Measurements from ENCODE around the gene AFF3. TPM values are rescaled to one million over a fixed set of nuclear protein-coding genes. Genes with fewer than 3 reads are reported as not detected.

The AFF3 gene
- total and polyA plus RNA-seq, 2 of the 13 experiments (the other 11 are each of a cell fraction or from before 2014, with no cell fraction given), result not detected

DNA sequence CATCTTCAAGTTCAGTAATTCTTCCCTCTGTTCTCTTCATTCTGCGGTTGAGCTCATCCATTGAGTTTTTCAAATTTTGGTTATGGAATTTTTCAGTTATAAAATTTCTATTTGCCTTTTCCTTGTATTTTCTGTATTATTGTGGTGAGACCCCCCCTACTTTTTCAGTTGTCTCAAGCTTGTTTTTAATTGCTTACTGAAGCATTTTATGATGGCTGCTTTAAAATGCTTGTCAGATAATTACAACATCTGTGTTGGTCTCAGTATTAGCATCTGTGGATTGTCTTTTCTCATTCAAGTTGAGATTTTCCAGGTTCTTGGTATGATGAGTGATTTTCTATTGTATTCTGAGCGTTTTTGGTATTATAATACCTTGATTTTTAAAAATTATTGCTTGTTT is 531.4 kb downstream of the AFF3 start:
- Histone ChIP-seq H3K79me2 (ENCODE audit: insufficient read depth, low read length) (no peaks in the 10 kb centered on the region), H3K9ac (ENCODE audit: insufficient read depth, low read depth, low read length) (no peak overlapping the region), H2AFZ (ENCODE audit: low read length) (no peak overlapping the region), H3K36me3 (replicated peaks in 1 of 2; ENCODE audit: control insufficient read depth in 1 of 2, insufficient read depth in 2 of 2, low read length in 2 of 2) (no peaks in the 10 kb centered on the region), H3K4me2 (ENCODE audit: low read depth, low read length) (no peak overlapping the region), H3K9me3 (ENCODE audit: low read length) (no peaks in the 10 kb centered on the region), H3K4me3 (replicated peaks in 1 of 3; ENCODE audit: insufficient read depth in 1 of 3, low read depth in 2 of 3, low read length in 3 of 3) (no peak overlapping the region), H4K20me1 (ENCODE audit: insufficient read depth, low read length) (no peaks in the 10 kb centered on the region), H3K4me1 (ENCODE audit: insufficient read depth, low read length) (no peaks in the 10 kb centered on the region), H3K27me3 (ENCODE audit: control insufficient read depth in 1 of 2, insufficient read depth in 2 of 2, low read length in 2 of 2) (no peaks in the 10 kb centered on the region; a peak in 1 of 5 replicates), H3K27ac (ENCODE audit: extremely low read length, insufficient read depth, low read length) (no peak overlapping the region)
- 48% methylated on average over 2 of the region's 2 CpGs for WGBS (ENCODE audit: low lambda C conversion rate)
- intact Hi-C loops (cut with micrococcal nuclease; ENCODE audit: unreplicated experiment), result no loop called here
- in situ Hi-C loops (cut with HindIII; ENCODE audit: extremely low pct_ligation_motif_present, low pct_unique_long_range_greater_than_20kb), result loop anchor here (5.0 kb wide), 1 partner anchor 54 kb away; no protein-coding TSS in a partner anchor
- no peak for DNase-seq (ENCODE audit: low spot score)
- FAIRE-seq, result no peak
- CTCF ChIA-PET (ENCODE audit: low intra/inter-chr PET ratio, low total read pairs), result no interaction called here
- BruUV-seq (replicated peaks), result no TSS peak
- ATAC-seq, result no peak
- POLR2A ChIA-PET, result no interaction called here
- TF ChIP-seq MAFK (conservative IDR thresholded peaks at IDR 0.05 in 1 of 2, IDR thresholded peaks at IDR 0.05 in 1 of 2; ENCODE audit: low read length in 2 of 2) (peak; percentile 64 to 87), SMARCE1 (IDR thresholded peaks at IDR 0.05; ENCODE audit: borderline replicate concordance) (no peak), MAFF (IDR thresholded peaks at IDR 0.05; ENCODE audit: low read depth, low read length) (peak; percentile 74), ZNF780A (CRISPR knock-in tag; IDR thresholded peaks at IDR 0.05) (no peak), PHF21A (CRISPR knock-in tag; IDR thresholded peaks at IDR 0.05) (no peak)

DNA sequence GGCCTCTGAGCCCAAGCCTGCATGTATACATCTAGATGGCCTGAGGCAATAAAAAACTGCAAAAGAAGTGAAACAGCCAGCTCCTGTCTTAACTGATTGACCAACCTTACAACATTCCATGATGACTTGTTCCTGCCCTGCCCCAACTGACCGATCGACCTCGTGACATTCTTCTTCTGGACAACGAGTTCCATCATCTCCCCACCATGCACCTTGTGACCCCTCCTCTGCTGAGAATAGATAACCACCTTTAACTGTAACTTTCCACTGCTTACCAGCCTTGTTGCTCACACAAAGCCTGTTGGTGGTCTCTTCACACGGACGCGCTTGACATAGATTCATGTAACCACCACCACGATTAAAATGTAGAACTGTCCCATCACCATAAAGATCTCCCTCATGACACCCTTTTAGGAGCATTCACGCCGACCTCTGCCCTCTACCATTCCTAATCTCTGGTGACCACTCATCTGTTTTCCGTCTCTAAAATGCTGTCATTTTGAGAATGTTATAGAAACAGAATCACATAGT is 532.5 kb downstream of the AFF3 start:
- no peaks in the 10 kb centered on the region; a peak in 1 of 5 replicates for H3K27me3 ChIP-seq (ENCODE audit: control insufficient read depth in 1 of 2, insufficient read depth in 2 of 2, low read length in 2 of 2)
- H3K79me2 ChIP-seq (ENCODE audit: insufficient read depth, low read length), result no peaks in the 10 kb centered on the region
- no peak for ATAC-seq
- no peak overlapping the region for H3K4me3 ChIP-seq (replicated peaks in 1 of 3; ENCODE audit: insufficient read depth in 1 of 3, low read depth in 2 of 3, low read length in 3 of 3)
- H4K20me1 ChIP-seq (ENCODE audit: insufficient read depth, low read length), result no peaks in the 10 kb centered on the region
- ChIA-PET POLR2A (no interaction called here), CTCF (ENCODE audit: low intra/inter-chr PET ratio, low total read pairs) (no interaction called here)
- H3K4me1 ChIP-seq (ENCODE audit: insufficient read depth, low read length), result no peaks in the 10 kb centered on the region
- H3K4me2 ChIP-seq (ENCODE audit: low read depth, low read length), result no peak overlapping the region
- intact Hi-C loops (cut with micrococcal nuclease; ENCODE audit: unreplicated experiment), result no loop called here
- H3K27ac ChIP-seq (ENCODE audit: extremely low read length, insufficient read depth, low read length), result no peak overlapping the region
- 40% methylated on average over 11 of the region's 11 CpGs for WGBS (ENCODE audit: low lambda C conversion rate)
- in situ Hi-C loops (cut with HindIII; ENCODE audit: extremely low pct_ligation_motif_present, low pct_unique_long_range_greater_than_20kb), result loop anchor here (5.0 kb wide), 1 partner anchor 53 kb away; no protein-coding TSS in a partner anchor
- no peak for FAIRE-seq
- BruUV-seq (replicated peaks), result no TSS peak
- DNase-seq (ENCODE audit: low spot score), result no peak
- H3K9me3 ChIP-seq (ENCODE audit: low read length), result no peaks in the 10 kb centered on the region
- H3K36me3 ChIP-seq (replicated peaks in 1 of 2; ENCODE audit: control insufficient read depth in 1 of 2, insufficient read depth in 2 of 2, low read length in 2 of 2), result no peaks in the 10 kb centered on the region
- no peak overlapping the region for H2AFZ ChIP-seq (ENCODE audit: low read length)
- no peak overlapping the region for H3K9ac ChIP-seq (ENCODE audit: insufficient read depth, low read depth, low read length)
- TF ChIP-seq, protein P1, sequence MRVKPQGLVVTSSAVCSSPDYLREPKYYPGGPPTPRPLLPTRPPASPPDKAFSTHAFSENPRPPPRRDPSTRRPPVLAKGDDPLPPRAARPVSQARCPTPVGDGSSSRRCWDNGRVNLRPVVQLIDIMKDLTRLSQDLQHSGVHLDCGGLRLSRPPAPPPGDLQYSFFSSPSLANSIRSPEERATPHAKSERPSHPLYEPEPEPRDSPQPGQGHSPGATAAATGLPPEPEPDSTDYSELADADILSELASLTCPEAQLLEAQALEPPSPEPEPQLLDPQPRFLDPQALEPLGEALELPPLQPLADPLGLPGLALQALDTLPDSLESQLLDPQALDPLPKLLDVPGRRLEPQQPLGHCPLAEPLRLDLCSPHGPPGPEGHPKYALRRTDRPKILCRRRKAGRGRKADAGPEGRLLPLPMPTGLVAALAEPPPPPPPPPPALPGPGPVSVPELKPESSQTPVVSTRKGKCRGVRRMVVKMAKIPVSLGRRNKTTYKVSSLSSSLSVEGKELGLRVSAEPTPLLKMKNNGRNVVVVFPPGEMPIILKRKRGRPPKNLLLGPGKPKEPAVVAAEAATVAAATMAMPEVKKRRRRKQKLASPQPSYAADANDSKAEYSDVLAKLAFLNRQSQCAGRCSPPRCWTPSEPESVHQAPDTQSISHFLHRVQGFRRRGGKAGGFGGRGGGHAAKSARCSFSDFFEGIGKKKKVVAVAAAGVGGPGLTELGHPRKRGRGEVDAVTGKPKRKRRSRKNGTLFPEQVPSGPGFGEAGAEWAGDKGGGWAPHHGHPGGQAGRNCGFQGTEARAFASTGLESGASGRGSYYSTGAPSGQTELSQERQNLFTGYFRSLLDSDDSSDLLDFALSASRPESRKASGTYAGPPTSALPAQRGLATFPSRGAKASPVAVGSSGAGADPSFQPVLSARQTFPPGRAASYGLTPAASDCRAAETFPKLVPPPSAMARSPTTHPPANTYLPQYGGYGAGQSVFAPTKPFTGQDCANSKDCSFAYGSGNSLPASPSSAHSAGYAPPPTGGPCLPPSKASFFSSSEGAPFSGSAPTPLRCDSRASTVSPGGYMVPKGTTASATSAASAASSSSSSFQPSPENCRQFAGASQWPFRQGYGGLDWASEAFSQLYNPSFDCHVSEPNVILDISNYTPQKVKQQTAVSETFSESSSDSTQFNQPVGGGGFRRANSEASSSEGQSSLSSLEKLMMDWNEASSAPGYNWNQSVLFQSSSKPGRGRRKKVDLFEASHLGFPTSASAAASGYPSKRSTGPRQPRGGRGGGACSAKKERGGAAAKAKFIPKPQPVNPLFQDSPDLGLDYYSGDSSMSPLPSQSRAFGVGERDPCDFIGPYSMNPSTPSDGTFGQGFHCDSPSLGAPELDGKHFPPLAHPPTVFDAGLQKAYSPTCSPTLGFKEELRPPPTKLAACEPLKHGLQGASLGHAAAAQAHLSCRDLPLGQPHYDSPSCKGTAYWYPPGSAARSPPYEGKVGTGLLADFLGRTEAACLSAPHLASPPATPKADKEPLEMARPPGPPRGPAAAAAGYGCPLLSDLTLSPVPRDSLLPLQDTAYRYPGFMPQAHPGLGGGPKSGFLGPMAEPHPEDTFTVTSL (CRISPR knock-in tag; IDR thresholded peaks at IDR 0.05; ENCODE audit: borderline replicate concordance), result no peak
- no peak for TF ChIP-seq ZNF383 (CRISPR knock-in tag; IDR thresholded peaks at IDR 0.05; ENCODE audit: borderline replicate concordance)
- no peak for TF ChIP-seq NFYB (CRISPR knock-in tag; IDR thresholded peaks at IDR 0.05)
- no peak for TF ChIP-seq MAFK (conservative IDR thresholded peaks at IDR 0.05 in 1 of 2, IDR thresholded peaks at IDR 0.05 in 1 of 2; ENCODE audit: low read length in 2 of 2)
- no peak for TF ChIP-seq GMEB2 (CRISPR knock-in tag; IDR thresholded peaks at IDR 0.05; ENCODE audit: low read depth)
- no peak for TF ChIP-seq FOSL1 (CRISPR knock-in tag; IDR thresholded peaks at IDR 0.05; ENCODE audit: borderline replicate concordance)
- TF ChIP-seq MXD4 (CRISPR knock-in tag; IDR thresholded peaks at IDR 0.05), result no peak
- no peak for TF ChIP-seq ZNF484 (CRISPR knock-in tag; IDR thresholded peaks at IDR 0.05; ENCODE audit: borderline replicate concordance, low read depth)

Data from HepG2 (cell line).